ENCODE data around the gene SCGN.
A peak's percentile ranks its signal among the peaks of the same experiment; 100 is the strongest.

SCGN gene, protein sequence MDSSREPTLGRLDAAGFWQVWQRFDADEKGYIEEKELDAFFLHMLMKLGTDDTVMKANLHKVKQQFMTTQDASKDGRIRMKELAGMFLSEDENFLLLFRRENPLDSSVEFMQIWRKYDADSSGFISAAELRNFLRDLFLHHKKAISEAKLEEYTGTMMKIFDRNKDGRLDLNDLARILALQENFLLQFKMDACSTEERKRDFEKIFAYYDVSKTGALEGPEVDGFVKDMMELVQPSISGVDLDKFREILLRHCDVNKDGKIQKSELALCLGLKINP

DNA sequence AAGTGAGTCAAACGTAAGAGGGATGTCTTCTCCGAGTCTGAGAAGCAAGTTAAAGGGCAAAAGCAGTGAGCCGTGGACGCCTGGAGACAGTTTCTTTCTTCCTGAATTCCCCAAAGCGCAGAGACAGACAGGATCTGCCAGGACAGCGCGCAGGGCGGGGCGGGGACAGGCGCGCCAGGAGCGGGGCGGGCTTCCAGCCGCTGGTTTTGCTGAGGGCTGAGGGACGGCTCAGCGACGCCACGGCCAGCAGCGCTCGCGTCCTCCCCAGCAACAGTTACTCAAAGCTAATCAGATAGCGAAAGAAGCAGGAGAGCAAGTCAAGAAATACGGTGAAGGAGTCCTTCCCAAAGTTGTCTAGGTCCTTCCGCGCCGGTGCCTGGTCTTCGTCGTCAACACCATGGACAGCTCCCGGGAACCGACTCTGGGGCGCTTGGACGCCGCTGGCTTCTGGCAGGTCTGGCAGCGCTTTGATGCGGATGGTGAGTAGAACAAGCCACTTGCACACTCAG lies at the start of gene SCGN:
SCGN (plus strand) TSS at position 209 of the 509 bp plus-strand sequence; CDS start at position 398, 189 bp downstream.
- DNase-seq: no peak

- DNase-seq: no peak
Measured at GRCh38 chr6:25602674-25602982, 49.4 kb upstream of the SCGN start.

DNA sequence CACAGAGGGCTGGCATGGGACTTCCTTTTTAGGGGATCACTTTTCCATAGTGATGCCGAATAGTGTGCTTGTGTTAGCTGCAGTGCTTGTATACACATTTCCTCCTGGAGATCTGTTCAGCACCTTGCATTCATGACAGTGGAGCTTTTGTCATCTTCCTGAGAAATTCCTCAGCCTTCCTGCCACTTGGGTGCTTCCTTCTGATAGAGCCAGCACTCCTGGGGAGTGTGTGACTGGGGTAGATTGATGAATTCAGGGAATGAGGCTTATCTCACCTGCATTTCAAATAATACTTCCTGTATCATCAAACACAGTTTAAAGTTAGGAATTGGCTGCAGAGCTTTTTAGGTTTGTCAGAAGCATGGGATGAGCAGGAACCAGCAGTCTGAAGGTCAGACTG lies 48.8 kb upstream of the SCGN start:
- DNase-seq: no peak

GRCh38 chr6:25606151-25606550 lies 45.9 kb upstream of the SCGN start:
- DNase-seq: no peak

GRCh38 chr6:25608558-25609174 lies 43.3 kb upstream of the SCGN start:
- no peak for DNase-seq

GRCh38 chr6:25612666-25613065 lies 39.3 kb upstream of the SCGN start:
- DNase-seq: peak; percentile 16 to 19

- DNase-seq: no peak
Measured at GRCh38 chr6:25613415-25613814, 38.6 kb upstream of the SCGN start.

- no peak for DNase-seq
Measured at GRCh38 chr6:25614052-25614451, 38.0 kb upstream of the SCGN start.

- DNase-seq: no peak
Measured at GRCh38 chr6:25615471-25615870, 36.5 kb upstream of the SCGN start.

GRCh38 chr6:25617997-25618396 lies 34.0 kb upstream of the SCGN start:
- DNase-seq: no peak

- DNase-seq: no peak
Measured at GRCh38 chr6:25619217-25619616, 32.8 kb upstream of the SCGN start.

DNA sequence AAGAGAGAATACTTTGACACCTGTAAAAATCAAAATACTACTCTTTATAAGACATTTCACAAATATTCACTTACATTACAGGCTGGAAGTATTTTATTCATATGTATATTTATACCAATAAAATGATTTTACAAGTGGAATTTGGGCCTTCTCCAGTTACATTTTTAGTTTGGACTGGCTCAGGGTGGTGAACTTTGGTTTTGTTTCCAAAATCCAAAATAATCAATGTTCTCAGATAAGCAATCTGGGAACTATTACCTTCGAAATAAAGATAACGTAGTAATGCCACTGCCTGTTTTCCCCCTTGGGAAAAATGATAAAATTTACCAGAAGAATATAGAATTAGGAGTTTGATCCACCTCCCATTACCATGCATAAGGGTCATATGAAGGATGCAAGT lies 31.6 kb upstream of the SCGN start:
- DNase-seq: no peak

DNA sequence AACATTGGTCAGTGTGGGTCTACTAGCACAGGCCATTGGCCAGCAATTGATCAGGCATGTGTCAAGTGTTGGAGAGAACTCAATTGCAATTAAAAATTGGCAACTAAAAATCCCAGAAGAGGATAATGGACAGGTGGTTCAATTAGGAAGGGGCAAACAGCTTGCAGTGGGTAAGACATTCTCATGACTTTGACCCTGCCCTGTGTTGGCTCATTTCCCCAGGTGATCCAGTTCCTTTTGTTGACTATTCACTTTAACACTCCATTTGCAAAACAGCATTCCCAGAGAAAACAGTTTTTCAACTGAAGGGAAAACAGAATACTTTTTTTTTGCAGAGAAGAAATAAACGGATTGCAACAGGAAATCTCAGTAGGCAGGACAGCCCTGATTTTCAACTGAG lies 28.9 kb upstream of the SCGN start:
- DNase-seq: no peak

DNA sequence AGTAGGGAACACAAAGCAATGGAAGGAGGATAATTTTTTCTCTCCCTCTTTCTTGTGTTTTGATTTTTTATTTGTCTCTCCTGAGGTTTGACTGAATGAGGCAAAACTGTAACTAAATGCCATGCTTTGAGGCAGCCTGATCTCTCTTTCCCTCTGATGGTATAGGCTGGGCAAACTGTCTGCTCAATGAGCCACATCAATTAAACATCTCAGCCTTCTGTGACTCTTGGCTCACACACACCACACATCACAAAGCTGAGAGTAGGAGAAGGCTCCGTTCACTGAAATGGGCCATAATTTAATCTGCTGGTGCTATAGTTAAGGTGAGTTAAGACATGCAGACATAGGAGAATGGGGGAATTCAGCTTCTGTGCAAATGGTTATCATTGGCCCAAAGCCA lies 28.1 kb upstream of the SCGN start:
- no peak for DNase-seq

GRCh38 chr6:25627001-25627400 lies 25.0 kb upstream of the SCGN start:
- no peak for DNase-seq

DNA sequence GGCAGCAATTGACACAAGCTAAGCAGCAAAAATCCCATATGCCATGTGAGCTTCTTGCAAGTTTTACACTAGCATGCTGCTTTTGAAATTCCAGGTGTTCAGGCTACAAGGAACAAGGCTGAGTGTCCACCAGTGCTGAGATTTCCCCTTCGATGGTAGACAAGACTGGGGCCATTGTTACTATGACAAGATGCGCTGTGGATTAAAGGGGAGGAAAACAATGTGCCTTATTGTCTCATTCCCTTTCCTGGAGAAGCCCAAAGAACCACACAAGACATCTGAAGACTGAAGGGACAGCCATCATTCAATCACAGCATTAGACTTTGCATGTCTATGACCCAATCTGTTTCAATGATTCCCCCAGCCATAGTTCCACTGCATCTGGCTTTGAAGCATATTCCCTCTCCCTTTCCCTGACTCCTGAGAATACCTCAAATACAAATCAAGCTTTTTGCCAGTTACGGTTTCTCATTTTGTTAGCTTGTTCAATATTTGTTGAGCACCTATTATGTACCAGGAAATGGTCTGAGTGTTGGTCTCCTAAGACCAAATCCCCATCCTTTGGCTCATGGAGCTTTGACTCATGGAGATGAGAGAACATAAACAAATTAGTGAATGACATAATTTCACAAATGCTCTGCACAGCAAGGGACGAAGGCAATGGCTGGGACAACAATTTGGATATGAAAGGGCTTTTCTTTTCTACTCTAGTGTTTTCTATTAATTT lies 23.4 kb upstream of the SCGN start:
- DNase-seq: no peak

DNA sequence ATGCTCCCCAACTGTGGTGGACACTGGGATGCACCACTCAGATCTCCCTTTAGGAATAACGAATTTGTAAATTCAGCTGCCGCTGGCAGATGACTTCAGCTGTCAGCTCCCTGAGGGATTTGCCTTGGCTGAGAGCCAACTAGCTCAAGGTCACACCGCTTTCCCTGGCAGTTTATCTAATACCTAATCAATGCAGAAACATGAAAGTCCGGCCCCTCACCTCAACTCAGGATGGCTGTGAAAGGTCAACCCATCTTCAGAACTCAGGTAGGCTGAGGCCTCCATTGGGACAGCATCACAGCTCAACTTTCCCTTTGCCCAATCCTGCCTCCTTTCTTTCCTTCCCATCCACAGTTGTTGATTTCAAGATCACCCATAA lies 22.8 kb upstream of the SCGN start:
- no peak for DNase-seq

DNA sequence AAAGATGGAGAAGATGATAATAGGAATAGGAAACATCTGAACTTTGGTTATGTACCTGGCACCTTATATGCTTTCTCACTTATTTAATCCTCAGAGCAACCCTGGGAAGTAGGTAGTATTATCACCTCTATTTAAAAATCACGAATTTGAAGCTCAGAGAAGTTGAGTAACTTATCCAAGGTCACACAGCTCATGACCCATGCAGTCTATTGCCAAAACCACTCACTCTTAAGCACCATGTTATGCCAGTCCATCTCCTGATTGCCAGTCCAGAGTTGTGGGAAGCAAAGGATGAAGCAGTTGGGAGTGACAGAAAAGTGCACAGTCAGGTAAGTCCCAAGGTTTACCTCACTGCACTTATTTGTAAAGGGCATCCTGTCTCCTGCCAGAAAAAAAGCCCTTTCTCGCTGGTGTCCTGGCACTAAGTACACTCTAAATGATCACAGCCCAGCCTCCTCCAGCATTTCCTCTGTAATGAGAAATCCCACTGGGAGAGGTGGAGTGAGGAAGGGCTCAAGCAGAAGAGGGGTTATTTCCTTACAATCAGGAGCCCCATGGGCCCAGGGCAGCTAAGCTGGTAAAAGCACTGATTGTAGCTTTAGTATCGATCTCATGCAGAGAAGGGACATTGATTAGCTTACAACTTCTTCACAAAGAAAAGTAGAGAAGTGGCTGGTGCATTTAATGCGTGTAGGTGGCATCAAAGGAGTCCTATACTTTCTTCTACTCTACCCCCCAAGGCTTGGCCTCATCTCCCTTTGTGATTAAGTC lies 21.3 kb upstream of the SCGN start:
- no peak for DNase-seq

GRCh38 chr6:25635886-25636317 lies 16.1 kb upstream of the SCGN start:
- DNase-seq: no peak

- DNase-seq: peak; percentile 58 to 73
Measured at GRCh38 chr6:25637211-25637610, 14.8 kb upstream of the SCGN start.

DNA sequence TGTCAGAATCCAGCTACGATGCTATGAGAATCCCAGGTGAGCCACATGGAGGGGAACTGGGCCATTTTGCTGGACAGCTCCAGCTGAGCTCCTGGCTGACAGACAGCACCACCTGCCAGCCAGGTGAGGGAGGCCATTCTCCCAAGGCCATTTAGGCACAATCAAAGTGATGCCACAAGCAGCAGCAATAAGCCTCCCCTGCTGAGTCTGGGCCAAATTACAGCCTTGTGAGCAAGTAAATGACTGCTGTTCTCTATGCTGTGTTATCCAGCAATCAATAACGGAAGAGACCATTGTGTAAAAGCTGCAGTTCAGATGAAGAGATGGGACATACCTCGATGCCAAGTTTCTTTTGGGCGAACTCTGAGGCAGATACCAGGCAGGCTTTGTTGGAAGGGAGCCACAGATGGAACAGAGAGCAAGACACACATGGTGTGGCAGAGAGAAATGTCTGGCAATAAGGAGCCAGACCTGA lies 14.0 kb upstream of the SCGN start:
- DNase-seq: no peak

GRCh38 chr6:25639653-25640052 lies 12.4 kb upstream of the SCGN start:
- DNase-seq: no peak

DNA sequence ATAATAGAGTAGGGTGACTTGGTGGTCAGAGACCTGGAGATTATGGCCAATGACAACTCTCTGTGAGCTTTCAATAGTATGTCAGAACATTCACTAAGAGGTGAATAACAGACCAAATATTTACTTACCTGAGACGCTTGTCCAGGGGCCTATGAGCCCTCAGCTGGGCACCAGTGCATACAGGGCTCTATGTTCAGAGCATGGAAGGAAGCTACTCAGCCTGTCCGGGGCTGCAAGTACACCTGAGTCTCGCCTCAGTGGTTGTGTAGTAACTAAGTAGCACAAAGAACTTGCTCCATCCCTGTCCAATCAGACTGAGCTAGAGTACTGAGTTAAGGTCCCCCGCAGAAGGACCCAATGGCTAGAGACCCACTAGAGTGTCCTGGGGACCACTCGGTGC lies 11.6 kb upstream of the SCGN start:
- no peak for DNase-seq
